GM21447 (cell line): ENCODE data around the gene RPLP1.
"Not testable (repeated sequence)": the region's sequence is repeated elsewhere in the genome, so short reads cannot be mapped to it uniquely, and the experiment has no call there.

ENCODE experiments used
- ATAC-seq: cut with Tn5 transposase; IDR thresholded peaks from one replicate; pipeline ENCODE4 v1.9.1; 2021; ENCODE audit not compliant: unreplicated experiment

Gene RPLP1

GRCh38 chr15:69436951-69437350 lies 15.7 kb upstream of the RPLP1 start:
- ATAC-seq, result no peak

GRCh38 chr15:69439623-69440022 lies 13.0 kb upstream of the RPLP1 start:
- ATAC-seq, result no peak

GRCh38 chr15:69443032-69443611 lies 9.5 kb upstream of the RPLP1 start:
- ATAC-seq, result peak; percentile 67

- no peak for ATAC-seq
These were observed 7.9 kb upstream of the RPLP1 start for GRCh38 chr15:69444686-69445085.

- no peak for ATAC-seq
These were observed 5.7 kb upstream of the RPLP1 start for GRCh38 chr15:69446953-69447352.

- ATAC-seq, result not testable (repeated sequence)
These were observed 2.4 kb upstream of the RPLP1 start for GRCh38 chr15:69450221-69450620.

GRCh38 chr15:69450968-69451695 lies 1.5 kb upstream of the RPLP1 start:
- ATAC-seq, result no peak

- ATAC-seq, result peak; percentile 38
These were observed 497 bp upstream of the RPLP1 start for GRCh38 chr15:69451951-69452691.

GRCh38 chr15:69454953-69455352 lies 2.3 kb downstream of the RPLP1 start:
- ATAC-seq, result no peak

- ATAC-seq, result no peak
These were observed 3.9 kb downstream of the RPLP1 start for GRCh38 chr15:69456208-69457166.

- ATAC-seq, result no peak
These were observed 5.0 kb downstream of the RPLP1 start for GRCh38 chr15:69457304-69458280.

- ATAC-seq, result no peak
These were observed 6.4 kb downstream of the RPLP1 start for GRCh38 chr15:69459066-69459465.

- no peak for ATAC-seq
These were observed 7.9 kb downstream of the RPLP1 start for GRCh38 chr15:69460481-69460880.

GRCh38 chr15:69462030-69462492 lies 9.4 kb downstream of the RPLP1 start:
- ATAC-seq, result peak; percentile 7

- peak; percentile 88 for ATAC-seq
These were observed 10.0 kb downstream of the RPLP1 start for GRCh38 chr15:69462493-69463181.

- no peak for ATAC-seq
These were observed 10.7 kb downstream of the RPLP1 start for GRCh38 chr15:69463182-69463756.

- ATAC-seq, result no peak
These were observed 12.6 kb downstream of the RPLP1 start for GRCh38 chr15:69465253-69465652.

- ATAC-seq, result no peak
These were observed 14.1 kb downstream of the RPLP1 start for GRCh38 chr15:69466733-69467132.

GRCh38 chr15:69467636-69468035 lies 15.0 kb downstream of the RPLP1 start:
- no peak for ATAC-seq
